HG03103 (cell line): ENCODE data around the gene RYR1.

Source experiments
- ATAC-seq: cut with Tn5 transposase; IDR thresholded peaks from one replicate; pipeline ENCODE4 v1.9.1; 2021; ENCODE audit warnings: low read depth; ENCODE audit not compliant: unreplicated experiment

The RYR1 gene

DNA sequence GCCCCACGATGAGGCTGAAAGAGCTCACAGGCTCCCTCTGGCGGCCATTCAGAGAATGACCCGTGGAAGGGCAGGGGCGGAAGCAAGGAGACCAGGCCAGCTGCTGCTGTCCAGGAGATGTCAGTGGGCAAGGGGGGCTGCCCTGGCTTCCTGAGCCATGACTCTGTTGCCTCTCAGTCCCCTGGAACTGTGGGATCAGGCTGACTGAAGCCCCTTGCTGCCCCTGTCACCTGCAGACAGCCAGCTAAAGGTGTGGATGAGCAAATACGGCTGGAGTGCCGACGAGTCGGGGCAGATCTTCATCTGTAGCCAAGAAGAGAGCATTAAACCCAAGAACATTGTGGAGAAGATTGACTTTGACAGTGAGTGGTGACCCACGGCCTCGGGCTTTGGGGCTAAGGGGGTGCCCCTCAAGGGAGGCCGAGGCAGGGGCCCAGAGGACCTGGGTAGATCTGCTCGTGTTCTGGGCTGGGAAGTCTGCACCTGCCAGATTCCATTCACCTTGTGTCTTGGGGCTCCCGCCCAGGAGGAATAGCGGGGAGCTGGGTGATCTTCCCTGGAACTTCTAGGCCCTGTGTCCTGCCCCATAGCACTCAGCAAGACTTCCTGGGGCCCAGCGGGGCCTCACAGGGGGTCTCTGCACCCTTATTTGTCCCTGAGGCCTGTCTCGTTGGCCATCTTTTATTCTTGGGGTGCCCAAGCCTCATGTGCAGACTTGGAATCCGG is 201.4 kb downstream of the RYR1 start:
- no peak for ATAC-seq

DNA sequence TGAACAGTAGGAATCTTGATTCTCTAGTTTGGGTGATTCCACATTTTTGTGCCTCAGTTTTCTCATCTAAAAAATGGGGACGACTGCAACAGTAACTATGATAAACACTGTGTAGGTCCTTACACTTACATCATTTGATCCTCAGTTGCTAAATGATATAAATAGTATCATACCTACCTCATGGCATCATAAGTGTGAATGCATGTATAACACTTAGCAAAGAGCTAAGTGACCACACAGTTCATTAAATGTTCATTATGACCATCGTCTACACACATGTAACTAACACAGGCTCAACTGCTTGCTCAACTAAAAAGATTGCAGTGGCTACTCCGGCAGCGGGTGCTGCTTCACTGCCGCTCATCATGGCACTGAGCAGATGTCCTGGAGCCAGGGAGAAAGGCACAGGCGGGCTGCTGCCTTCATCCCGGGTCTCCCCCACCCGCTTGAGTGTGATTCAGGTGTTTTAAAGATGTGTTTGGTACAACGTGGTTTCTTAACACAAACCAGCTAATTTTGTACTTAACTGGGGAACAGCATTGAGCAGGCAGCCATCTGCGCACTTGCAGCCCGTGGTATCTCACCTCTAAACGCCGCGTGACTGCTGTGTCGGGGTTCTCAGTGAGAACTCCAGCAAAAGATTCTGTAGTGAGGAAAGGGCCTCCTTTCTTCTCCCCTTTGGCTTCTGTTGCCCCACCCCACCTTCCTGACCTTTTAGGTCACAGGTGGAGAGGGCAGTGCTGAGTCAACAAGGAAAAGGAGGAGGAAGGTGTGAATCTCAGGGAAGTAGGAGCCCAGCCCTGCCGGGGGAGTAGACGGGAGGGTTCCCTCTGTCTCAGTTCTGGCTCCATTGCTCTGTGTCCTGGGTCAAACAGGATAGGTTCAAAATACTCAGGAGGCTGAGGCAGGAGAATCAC is 202.2 kb downstream of the RYR1 start:
- ATAC-seq: no peak
